ENCODE measurements around the gene LRRN2. TPM values are rescaled to one million over a fixed set of nuclear protein-coding genes. Genes with fewer than 3 reads are reported as not detected.

LRRN2 gene
- total RNA-seq, 1 donor from 2014 or later: 4.9 TPM

DNA sequence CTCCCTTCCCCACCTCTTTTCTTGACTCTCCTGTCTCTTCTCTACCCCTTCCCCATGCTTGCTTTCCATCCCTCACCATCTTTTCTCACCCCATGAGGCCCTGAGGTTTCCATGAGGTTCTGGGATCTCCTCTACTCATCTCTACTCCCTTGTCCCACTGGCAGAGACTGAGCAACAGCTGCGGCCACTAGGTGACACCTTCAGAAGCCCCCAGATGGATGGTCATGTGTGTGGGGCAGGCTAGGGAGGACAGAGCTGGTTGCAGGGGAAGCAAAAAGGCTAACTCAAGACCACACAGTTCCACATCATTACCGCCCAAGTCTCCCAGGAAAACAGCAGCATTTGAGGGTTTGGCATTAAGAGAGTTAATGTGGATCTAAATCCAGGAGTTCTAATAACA, 45.0 kb downstream of the LRRN2 start:
- peaks cover 2% of the 10 kb centered on the region for H3K36me3 Mint-ChIP-seq (ENCODE audit: low read depth, unreplicated experiment)
- H3K27me3 ChIP-seq (ENCODE audit: insufficient read depth, low read length): peaks cover 17% of the 10 kb centered on the region
- no peaks in the 10 kb centered on the region for H3K36me3 ChIP-seq (ENCODE audit: insufficient read depth, low read length)
- no peak overlapping the region for H3K4me3 Mint-ChIP-seq (ENCODE audit: unreplicated experiment)
- peaks cover 4% of the 10 kb centered on the region for H3K4me1 Mint-ChIP-seq (ENCODE audit: low read depth, unreplicated experiment)
- no peak overlapping the region for H2AFZ ChIP-seq (ENCODE audit: low read depth, low read length)
- H3K9ac ChIP-seq (ENCODE audit: low read length): no peak overlapping the region
- no peaks in the 10 kb centered on the region for H4K20me1 ChIP-seq (ENCODE audit: insufficient read depth, low read length)
- no peaks in the 10 kb centered on the region for H3K9me3 Mint-ChIP-seq (ENCODE audit: unreplicated experiment)
- H3K9me3 ChIP-seq (ENCODE audit: insufficient read depth, low read depth, low read length): no peaks in the 10 kb centered on the region
- no peak overlapping the region for H3K4me3 ChIP-seq (ENCODE audit: insufficient read depth, low read depth, low read length)
- H3K4me1 ChIP-seq (ENCODE audit: insufficient read depth, low read length): peaks cover 2% of the 10 kb centered on the region
- H3K27ac Mint-ChIP-seq (ENCODE audit: unreplicated experiment): no peak overlapping the region
- peaks cover 40% of the 10 kb centered on the region for H3K27me3 Mint-ChIP-seq (ENCODE audit: low read depth, unreplicated experiment)
- DNase-seq (ENCODE audit: low read depth) (no peak), FAIRE-seq (no peak)
- H3K4me2 ChIP-seq (ENCODE audit: low read length): no peak overlapping the region
- H3K27ac ChIP-seq (ENCODE audit: low read depth, low read length): no peak overlapping the region
- TF ChIP-seq, protein P1, sequence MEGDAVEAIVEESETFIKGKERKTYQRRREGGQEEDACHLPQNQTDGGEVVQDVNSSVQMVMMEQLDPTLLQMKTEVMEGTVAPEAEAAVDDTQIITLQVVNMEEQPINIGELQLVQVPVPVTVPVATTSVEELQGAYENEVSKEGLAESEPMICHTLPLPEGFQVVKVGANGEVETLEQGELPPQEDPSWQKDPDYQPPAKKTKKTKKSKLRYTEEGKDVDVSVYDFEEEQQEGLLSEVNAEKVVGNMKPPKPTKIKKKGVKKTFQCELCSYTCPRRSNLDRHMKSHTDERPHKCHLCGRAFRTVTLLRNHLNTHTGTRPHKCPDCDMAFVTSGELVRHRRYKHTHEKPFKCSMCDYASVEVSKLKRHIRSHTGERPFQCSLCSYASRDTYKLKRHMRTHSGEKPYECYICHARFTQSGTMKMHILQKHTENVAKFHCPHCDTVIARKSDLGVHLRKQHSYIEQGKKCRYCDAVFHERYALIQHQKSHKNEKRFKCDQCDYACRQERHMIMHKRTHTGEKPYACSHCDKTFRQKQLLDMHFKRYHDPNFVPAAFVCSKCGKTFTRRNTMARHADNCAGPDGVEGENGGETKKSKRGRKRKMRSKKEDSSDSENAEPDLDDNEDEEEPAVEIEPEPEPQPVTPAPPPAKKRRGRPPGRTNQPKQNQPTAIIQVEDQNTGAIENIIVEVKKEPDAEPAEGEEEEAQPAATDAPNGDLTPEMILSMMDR (IDR thresholded peaks at IDR 0.05; ENCODE audit: insufficient read depth, low read depth, low read length): no peak
- no peak for TF ChIP-seq EZH2 (IDR thresholded peaks at IDR 0.05; ENCODE audit: insufficient read depth, low read length)
- H3K79me2 ChIP-seq (ENCODE audit: insufficient read depth, low read length): no peaks in the 10 kb centered on the region

DNA sequence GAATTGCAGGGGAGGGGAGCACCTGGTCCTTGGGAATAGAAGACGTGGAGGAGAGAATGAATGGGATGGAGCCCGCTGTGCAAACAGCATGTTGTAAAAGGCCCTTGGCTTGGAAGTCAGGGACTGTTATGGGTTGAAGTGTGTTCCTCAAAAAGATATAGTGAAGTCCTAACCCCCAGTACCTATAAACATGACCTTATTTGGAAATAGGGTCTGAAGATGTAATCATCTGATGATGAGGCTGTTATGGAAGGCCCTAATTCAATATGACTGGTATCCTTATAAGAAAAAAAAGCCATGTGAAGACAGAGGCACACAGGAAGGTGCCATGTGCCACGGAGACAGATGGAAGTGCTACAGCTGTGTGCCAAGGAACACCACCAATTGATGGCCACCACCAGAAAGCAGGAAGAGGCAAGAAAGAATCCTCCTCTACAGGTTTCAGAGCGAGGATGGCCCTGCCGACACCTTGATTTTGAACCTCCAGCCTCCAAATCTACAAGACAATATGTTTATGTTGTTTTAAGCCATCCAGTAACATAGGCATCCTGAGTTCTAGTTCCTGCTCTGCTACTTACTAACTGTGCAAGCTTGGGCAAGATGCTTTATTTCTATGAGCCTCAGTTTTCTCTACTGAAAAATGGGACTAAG, 51.2 kb downstream of the LRRN2 start:
- no peak for FAIRE-seq
- Mint-ChIP-seq H3K4me3 (ENCODE audit: unreplicated experiment) (no peak overlapping the region), H3K9me3 (ENCODE audit: unreplicated experiment) (peaks cover 3% of the 10 kb centered on the region), H3K27me3 (ENCODE audit: low read depth, unreplicated experiment) (peaks cover 20% of the 10 kb centered on the region), H3K27ac (ENCODE audit: unreplicated experiment) (no peak overlapping the region), H3K4me1 (ENCODE audit: low read depth, unreplicated experiment) (peaks cover 4% of the 10 kb centered on the region), H3K36me3 (ENCODE audit: low read depth, unreplicated experiment) (peaks cover 1% of the 10 kb centered on the region)
- Histone ChIP-seq H4K20me1 (ENCODE audit: insufficient read depth, low read length) (no peaks in the 10 kb centered on the region), H3K36me3 (ENCODE audit: insufficient read depth, low read length) (no peaks in the 10 kb centered on the region), H3K4me1 (ENCODE audit: insufficient read depth, low read length) (peaks cover 2% of the 10 kb centered on the region), H3K4me2 (ENCODE audit: low read length) (no peak overlapping the region), H2AFZ (ENCODE audit: low read depth, low read length) (no peak overlapping the region), H3K9me3 (ENCODE audit: insufficient read depth, low read depth, low read length) (no peaks in the 10 kb centered on the region), H3K4me3 (ENCODE audit: insufficient read depth, low read depth, low read length) (no peak overlapping the region), H3K27me3 (ENCODE audit: insufficient read depth, low read length) (peaks cover 8% of the 10 kb centered on the region), H3K27ac (ENCODE audit: low read depth, low read length) (no peak overlapping the region), H3K9ac (ENCODE audit: low read length) (no peak overlapping the region), H3K79me2 (ENCODE audit: insufficient read depth, low read length) (no peaks in the 10 kb centered on the region)
- DNase-seq (ENCODE audit: low read depth): no peak
- no peak for TF ChIP-seq EZH2 (IDR thresholded peaks at IDR 0.05; ENCODE audit: insufficient read depth, low read length)
- TF ChIP-seq, protein P1 (IDR thresholded peaks at IDR 0.05; ENCODE audit: insufficient read depth, low read depth, low read length): no peak

DNA sequence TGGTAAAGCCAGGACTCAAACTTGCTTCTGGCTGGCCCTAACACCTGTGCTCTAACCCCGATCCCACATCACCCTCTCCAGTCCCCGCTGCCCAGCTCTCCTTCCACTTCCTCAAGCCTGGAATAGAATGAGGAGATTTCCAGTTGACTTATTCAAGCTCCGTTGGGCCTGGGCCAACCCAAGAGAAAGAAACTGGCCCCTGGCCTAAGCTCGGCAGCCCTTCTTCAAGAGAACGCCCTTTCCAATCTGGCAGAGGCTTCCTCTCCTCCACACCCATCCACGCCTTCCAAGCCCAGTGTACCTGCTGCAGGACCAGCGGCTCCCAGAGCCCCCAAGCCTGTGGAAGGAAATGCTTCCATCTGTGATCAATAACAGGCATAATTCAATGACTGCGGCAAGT, 51.9 kb downstream of the LRRN2 start:
- Histone ChIP-seq H3K4me3 (ENCODE audit: insufficient read depth, low read depth, low read length) (no peak overlapping the region), H3K4me2 (ENCODE audit: low read length) (no peak overlapping the region), H3K79me2 (ENCODE audit: insufficient read depth, low read length) (no peaks in the 10 kb centered on the region), H3K9ac (ENCODE audit: low read length) (no peak overlapping the region), H3K36me3 (ENCODE audit: insufficient read depth, low read length) (no peaks in the 10 kb centered on the region), H4K20me1 (ENCODE audit: insufficient read depth, low read length) (no peaks in the 10 kb centered on the region), H3K27me3 (ENCODE audit: insufficient read depth, low read length) (peaks cover 8% of the 10 kb centered on the region), H3K27ac (ENCODE audit: low read depth, low read length) (no peak overlapping the region), H2AFZ (ENCODE audit: low read depth, low read length) (no peak overlapping the region), H3K4me1 (ENCODE audit: insufficient read depth, low read length) (peaks cover 2% of the 10 kb centered on the region), H3K9me3 (ENCODE audit: insufficient read depth, low read depth, low read length) (no peaks in the 10 kb centered on the region)
- Mint-ChIP-seq H3K36me3 (ENCODE audit: low read depth, unreplicated experiment) (peaks cover 5% of the 10 kb centered on the region), H3K27me3 (ENCODE audit: low read depth, unreplicated experiment) (peaks cover 20% of the 10 kb centered on the region), H3K4me1 (ENCODE audit: low read depth, unreplicated experiment) (peaks cover 4% of the 10 kb centered on the region), H3K9me3 (ENCODE audit: unreplicated experiment) (peaks cover 7% of the 10 kb centered on the region), H3K4me3 (ENCODE audit: unreplicated experiment) (no peak overlapping the region), H3K27ac (ENCODE audit: unreplicated experiment) (no peak overlapping the region)
- no peak for DNase-seq (ENCODE audit: low read depth)
- TF ChIP-seq, protein P1 (IDR thresholded peaks at IDR 0.05; ENCODE audit: insufficient read depth, low read depth, low read length): no peak
- TF ChIP-seq EZH2 (IDR thresholded peaks at IDR 0.05; ENCODE audit: insufficient read depth, low read length): no peak
- FAIRE-seq: no peak

All from astrocyte (in vitro differentiated cells and primary cell).